ENCODE results near the gene ATP2A2. TPM values are rescaled to one million over a fixed set of nuclear protein-coding genes. Genes with fewer than 3 reads are reported as not detected.

ATP2A2 gene
- polyA plus RNA-seq, 3 donors = 29.6 to 88.1 (median 35.4) TPM

DNA sequence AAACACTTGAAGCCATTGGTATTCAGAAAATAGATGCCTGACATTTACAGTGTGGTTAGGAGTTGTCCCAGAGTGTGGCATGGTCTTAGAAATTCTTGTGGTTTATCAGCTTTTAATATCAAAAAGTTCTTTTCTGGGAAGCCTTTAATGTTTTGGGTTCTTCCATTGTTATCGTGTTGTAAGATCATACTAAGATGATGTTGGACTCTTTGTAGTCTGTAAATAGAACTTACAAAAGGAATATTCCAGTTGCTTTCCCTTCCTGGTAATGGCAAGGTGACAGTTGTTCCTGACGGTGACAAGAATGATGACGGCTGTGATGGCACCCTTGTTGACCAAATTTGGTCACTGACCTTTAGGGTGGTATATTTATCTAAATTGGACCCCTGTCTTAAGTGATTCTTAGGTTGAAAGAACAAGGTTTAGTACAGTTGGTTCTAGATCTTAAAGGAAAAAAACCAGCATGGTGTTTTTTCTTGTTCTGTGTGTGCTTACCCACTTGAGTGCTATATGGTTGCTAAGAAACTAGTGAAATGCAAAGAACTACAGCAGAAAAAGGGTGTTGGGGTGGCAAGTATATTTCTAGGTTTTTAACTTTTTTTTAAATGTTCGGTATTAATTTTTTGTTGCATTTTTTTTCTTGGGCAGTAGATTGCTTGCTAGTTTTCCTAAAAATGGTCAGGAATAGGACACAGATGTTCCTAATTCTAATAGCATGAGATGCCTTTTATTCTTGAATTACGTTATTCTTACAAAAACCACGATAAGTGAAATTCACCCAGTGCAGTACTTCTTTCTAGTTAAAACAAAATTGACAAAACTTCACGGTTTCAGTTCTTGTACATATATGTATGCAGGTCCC, 2.1 kb downstream of the ATP2A2 start:
- no peak overlapping the region for H3K27ac ChIP-seq (ENCODE audit: low read depth, low read length)
- 23 to 37% (median 31%) methylated on average over 7 of the region's 7 CpGs for WGBS, 3 donors

DNA sequence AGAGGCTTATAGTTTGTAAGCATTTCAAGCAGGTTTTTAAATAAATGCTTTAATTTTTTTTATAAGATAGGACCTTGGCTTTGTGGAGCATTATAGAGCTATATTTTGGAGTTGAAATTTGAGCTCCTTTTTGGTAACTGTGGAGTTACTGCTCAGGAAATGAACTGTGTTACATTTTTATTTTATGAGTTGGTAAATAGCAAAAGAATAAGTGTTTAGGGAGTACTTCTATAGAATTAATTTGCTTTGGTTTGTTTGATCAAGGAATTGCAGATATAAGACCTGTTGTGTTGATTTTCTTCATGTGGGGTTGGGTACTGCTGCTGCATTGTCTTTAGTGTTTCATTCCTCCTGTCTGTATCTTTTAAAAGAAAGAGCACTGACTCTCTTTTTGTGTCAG, 3.5 kb downstream of the ATP2A2 start:
- no peak overlapping the region for H3K27ac ChIP-seq (ENCODE audit: low read depth, low read length)

DNA sequence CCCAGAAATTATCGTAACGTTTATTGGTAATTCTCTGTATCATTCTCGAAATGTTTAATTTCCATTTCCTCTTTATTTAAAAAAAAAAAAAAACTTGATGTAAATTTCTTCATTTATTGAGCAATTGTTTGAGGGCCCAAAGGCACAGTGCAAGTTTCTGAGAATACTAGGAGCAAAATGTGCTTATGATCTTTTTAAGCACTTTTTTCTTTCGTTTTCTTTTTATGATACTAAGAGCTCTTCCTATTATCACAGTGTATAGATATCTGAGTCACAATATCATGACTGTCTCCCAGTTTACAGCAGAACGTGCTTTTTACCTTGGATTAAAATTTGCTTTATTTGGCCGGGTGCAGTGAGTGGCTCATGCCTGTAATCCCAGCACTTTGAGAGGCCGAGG, 5.6 kb downstream of the ATP2A2 start:
- H3K27ac ChIP-seq (ENCODE audit: low read depth, low read length) = no peak overlapping the region
- 50 to 63% (median 54%) methylated on average over 7 of the region's 7 CpGs for WGBS, 3 donors

DNA sequence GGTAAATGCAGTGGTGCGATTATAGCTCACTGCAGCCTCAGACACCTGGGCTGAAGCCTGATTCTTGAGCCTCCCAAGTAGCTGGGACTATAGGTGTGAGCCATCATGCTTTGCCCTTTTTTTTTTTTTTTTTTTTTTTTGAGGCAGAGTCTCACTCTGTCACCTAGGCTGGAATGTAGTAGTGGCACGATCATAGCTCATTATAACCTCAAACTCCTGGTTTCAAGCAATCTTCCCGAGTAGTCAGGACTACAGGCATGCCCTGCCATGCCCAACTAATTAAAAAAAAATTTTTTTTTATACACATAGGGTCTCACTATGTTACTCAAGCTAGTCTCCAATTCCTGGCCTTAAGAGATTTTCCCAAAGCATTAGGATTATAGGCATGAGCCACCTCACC, 6.9 kb downstream of the ATP2A2 start:
- H3K27ac ChIP-seq (ENCODE audit: low read depth, low read length) = no peak overlapping the region
- WGBS, 3 donors = 88 to 99% (median 88%) methylated on average over 3 of the region's 3 CpGs

DNA sequence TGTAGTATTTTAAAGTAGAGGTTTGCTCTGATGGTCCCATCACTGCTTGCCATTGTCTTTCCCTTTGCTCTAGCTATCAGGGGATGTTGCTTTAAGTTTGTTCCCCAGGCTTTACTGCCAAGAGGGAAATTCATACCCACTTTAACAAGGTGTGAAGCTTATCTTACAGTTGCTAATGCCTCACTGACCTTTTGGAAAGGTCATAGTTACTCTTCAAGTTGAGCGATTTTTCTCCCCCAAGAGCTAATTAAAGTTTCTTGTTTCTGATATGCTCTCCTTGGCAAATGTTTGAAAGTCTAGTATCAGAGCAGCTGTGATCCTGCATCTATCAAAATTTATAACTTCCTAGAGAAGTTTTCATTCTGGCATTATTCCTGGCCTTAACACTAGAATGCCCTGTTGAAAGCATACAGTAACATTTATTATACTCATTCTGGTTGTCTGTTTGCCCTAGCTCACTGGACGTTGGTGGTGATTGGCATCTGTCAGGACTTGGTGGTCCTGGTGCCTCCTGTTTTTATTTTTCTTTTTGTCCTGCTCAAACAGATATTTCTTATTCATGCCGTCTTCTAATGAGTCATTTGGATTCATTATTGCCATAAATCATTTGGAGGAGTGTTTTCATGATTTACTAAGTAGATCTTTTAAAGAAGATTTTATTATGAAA, 8.1 kb downstream of the ATP2A2 start:
- H3K27ac ChIP-seq (ENCODE audit: low read depth, low read length) = no peak overlapping the region
- WGBS, 3 donors = 21 to 42% (median 32%) methylated on average over 3 of the region's 3 CpGs

DNA sequence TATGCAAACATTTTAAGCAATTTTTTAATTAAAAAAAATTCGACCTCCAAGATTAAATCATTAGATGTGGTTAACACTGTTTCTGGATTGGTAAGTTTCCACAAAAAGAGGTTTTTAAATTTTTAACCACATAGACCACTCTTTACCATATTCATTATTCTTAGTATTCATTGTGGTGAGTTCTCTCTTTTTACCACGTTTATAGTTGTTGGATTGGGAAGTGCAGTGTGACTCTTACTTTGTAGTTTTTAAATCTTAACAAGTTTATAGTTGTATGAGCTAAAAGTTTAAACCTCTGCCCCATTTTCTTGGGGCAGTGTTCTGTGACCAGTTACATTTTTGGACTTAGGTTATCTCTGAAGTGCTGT, 8.6 kb downstream of the ATP2A2 start:
- H3K27ac ChIP-seq (ENCODE audit: low read depth, low read length) = no peak overlapping the region
- 16 to 22% (median 16%) methylated on average over 2 of the region's 2 CpGs for WGBS, 3 donors

DNA sequence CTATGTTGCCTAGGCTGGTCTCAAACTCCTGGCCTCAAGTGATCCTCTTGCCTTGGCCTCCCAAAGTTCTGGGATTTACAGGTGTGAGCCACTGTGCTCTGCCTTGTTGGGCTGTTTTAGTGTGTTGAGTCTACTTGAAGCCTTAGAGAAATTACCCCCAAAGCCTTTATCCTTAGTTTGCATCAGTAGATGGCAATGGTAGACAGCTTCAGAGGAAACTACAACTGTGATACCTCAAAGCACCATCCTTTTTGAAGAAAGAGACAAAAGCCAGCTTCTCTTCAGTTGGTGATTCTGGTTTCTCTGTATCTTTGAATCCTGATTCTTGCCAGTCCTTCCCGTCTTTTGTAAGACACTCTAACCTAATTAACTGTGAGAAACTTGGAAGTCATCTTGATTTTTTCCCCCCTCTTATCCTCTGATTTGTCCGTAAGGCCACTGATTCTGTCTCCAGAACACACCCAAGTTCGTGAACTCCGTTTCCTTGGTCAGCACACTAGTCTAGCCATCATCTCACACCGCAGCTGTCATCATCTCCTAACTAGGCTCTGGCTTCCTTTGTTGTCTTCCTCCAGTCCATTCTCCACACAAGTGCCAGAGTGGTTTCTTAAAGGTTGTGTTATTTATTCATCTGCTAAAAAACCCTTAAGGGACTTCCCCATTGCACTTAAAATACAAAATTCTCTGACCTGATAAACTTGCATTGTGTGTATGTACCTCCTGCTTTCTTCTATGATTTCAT, 20.2 kb downstream of the ATP2A2 start:
- H3K27ac ChIP-seq (ENCODE audit: low read depth, low read length) = no peak overlapping the region
- whole genome bisulfite sequencing, 3 donors = 52 to 68% (median 60%) methylated on average over 5 of the region's 5 CpGs

DNA sequence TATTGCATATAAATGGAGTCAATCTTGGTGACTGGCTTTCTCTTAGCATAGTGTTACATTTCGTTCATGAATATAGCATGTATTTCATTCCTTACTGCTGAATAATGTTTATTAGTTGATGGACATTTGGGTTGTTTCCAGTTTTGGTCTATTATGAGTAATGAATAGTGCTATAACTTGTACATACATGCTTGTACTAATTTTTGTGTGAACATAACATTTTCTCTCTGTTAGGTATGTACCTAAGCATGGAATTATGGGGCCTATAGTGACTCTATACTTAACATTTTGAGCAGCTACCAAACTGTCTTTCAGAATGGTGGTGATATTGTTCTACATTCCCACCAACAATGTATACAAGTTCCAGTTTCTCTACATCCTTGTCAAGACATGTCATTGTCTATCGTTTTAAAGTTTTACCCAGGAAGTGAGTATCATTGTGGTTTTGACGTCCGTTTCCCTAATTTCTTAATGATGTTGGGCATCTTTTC, 23.1 kb downstream of the ATP2A2 start:
- no peak overlapping the region for H3K27ac ChIP-seq (ENCODE audit: low read depth, low read length)
- 32 to 39% (median 33%) methylated on average over 4 of the region's 4 CpGs for WGBS, 3 donors

DNA sequence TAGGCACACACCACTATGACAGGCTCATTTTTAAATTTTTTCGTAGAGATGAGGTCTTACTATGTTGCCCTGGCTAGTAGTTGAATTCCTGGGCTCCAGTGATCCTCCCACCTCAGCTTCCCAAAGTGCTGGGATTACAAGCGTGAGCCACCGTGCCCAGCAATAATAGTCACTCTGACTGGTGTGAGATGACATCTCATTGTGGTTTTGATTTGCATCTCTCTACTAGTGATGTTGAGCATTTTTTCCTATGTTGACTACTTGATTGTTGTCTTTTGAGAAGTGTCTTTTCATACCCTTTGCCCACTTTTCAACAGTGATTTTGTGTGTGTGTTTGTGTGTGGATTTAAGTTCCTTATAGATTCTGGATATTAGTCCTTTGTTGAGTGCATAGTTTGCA, 26.3 kb downstream of the ATP2A2 start:
- no peak overlapping the region for H3K27ac ChIP-seq (ENCODE audit: low read depth, low read length)
- 87 to 94% (median 88%) methylated on average over 3 of the region's 3 CpGs for WGBS, 3 donors

DNA sequence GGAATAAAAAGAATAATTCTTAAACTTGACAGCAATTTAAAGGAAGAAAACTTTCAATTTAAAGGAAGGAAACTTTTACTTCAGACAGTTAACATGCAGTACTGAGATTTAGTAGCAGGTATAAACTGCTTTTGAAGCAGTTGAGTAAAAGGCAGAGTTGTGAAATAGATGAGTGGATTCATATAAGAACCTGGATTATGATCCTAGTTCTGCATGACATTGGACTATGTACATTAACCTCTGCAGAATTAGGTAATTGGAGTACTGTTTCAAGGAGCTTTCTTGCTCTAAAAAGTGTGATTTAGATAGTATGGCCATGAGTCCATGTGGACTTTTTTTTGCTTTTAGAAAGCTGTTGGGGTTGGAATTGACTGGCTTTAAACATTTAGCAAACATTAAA, 29.7 kb downstream of the ATP2A2 start:
- H3K27ac ChIP-seq (ENCODE audit: low read depth, low read length) = no peak overlapping the region

DNA sequence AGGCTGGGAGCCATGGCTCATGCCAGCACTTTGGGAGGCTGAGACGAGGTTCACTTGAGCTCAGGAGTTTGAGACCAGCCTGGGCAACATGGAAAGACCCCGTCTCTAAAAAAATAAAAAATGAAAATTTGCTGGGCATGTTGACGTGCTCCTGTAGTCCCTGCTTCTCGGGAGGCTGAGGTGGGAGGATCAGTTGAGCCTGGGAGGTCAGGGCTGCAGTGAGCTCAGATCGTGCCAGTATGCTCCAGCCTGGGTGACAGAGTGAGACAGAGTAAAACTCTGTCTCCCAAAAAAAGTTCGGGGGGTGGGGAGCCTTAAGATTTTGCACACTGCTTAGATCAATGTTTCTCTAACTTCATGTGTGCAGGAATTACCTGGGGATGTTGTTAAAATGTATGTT, 30.9 kb downstream of the ATP2A2 start:
- H3K27ac ChIP-seq (ENCODE audit: low read depth, low read length) = no peak overlapping the region
- 94 to 97% (median 96%) methylated on average over 6 of the region's 6 CpGs for WGBS, 3 donors

DNA sequence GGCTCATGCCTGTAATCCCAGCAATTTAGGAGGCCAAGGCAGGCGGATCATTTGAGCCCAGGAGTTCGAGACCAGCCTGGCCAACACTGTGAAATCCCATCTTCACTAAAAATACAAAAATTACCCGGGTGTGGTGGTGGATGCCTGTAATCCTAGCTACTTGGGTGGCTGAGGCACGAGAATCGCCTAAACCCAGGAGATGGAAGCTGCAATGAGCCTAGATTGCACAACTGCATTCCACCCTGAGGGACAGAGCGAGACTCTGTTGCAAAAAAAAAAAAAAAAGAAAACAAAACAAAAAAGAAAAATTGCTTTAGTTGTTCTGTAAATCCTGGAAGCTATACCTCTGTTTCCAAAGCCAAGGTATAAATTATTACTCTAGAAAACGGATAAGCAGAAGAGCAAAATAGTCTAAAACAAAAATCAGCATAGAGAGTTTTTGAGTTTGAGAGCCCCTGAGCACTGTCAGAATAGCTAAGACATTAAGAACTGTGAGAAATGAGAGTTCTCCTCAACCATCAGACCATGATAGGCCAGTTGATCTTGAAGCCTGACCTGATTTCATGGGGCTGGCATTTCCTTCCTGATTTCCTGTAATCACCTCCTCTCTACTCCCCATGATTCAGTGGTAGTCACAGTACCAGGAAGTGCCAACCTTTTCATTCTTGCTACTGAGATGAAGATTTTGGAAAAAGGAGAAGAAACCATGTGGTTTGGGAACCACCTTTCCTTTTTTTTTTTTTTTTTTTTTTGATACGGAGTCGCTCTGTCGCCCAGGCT, 31.7 kb downstream of the ATP2A2 start:
- 67 to 87% (median 74%) methylated on average over 10 of the region's 10 CpGs for WGBS, 3 donors
- no peak overlapping the region for H3K27ac ChIP-seq (ENCODE audit: low read depth, low read length)

DNA sequence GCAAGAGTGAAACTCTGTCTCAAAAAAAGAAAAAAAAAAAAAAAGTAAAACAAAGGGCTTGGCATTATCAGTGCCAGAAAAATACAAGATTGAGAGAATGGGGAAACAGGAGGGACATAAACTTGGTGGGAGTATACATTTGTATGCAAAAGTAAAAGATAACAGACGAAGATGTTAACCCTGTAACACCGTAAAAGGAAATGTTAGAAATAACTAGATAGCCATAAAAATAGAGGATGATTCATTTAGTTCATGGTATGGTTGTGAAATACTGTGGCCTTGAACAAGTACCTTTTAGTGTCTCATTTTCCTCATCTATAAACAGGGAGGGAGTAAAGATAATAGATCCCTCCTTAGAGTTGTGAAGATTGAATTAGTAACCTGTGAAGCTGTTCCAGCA, 33.3 kb downstream of the ATP2A2 start:
- no peak overlapping the region for H3K27ac ChIP-seq (ENCODE audit: low read depth, low read length)
- WGBS, 3 donors = 37 to 65% (median 50%) methylated on average over 2 of the region's 2 CpGs

DNA sequence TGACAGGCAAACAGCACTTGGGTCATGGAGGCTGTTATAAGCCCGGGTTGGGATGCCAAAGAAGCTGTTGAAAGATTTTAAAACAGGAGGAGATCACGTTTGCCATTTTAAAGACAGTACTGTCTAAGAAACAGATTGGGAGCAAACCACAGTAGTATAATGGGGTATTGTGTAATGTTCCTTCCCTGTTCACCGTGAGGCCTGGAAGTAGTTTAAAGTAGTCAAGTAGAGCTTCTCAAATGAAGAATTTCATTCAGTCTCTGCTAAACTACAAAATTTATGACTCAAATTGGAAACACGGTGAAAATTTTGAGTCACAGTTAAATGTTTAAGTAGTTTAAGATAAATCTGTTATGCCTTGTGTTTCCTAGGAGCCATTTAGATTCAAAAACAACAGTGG, 35.8 kb downstream of the ATP2A2 start:
- H3K27ac ChIP-seq (ENCODE audit: low read depth, low read length) = no peak overlapping the region
- WGBS, 3 donors = 27 to 50% (median 29%) methylated on average over 4 of the region's 4 CpGs

DNA sequence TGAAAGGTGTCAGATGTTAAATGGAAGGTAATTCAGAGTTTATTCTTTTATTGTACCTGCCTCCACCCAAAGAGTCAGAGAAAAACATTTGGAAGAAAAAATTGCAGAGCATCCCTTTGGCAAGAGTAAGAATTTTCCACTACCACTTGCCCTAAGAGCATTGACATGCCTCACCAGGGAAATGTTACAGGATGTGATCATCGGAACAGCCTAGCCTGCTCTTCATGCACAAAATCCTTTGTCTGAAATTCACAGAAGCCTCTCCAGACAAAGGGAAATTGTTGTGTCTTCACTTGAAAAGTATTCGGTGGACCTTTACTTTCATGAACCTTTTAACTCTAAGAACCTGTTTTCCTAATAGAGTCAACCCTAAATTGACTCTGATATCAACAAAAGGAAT, 36.9 kb downstream of the ATP2A2 start:
- H3K27ac ChIP-seq (ENCODE audit: low read depth, low read length) = no peak overlapping the region
- 56 to 62% (median 59%) methylated on average over 2 of the region's 2 CpGs for WGBS, 3 donors

DNA sequence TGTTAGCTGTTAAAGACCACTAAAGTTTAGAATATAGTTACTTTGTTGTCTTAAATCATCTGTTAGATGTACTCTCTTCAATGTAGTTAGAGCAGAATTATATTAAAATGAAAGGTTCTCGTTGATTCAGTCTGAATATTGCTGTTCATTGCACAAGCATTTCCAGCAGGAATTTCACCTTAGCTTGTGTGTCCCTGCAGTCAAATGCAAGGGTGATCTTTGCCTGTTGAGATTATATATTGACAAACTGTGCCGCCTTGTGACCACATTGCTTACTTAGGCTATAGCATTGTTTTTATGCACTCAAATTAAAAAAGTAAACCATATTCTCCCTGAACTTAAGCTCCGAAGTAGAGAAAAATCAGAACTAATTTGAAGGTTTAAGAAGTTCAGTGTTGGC, 39.5 kb downstream of the ATP2A2 start:
- no peak overlapping the region for H3K27ac ChIP-seq (ENCODE audit: low read depth, low read length)
- WGBS, 3 donors = 65 to 94% (median 93%) methylated on average over 3 of the region's 3 CpGs

DNA sequence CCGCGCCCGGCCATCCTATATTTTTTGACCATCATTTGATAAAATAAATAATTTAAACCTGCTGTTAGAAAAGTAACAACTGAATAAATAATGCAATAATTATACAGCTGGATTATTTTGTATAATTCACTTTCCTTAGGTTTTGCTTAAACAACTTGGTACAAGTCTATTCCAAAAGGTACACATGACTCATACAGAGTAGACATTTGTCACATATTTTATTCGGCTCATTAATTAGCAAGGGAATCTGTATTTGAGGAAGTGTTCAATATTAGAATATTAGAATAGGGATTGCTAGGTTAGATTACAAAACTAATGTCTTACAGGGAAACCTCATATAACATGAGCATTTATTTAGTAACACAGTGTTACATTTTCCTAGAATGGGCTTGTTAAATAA, 48.7 kb downstream of the ATP2A2 start:
- 89 to 95% (median 93%) methylated on average over 4 of the region's 4 CpGs for WGBS, 3 donors
- no peak overlapping the region for H3K27ac ChIP-seq (ENCODE audit: low read depth, low read length)

DNA sequence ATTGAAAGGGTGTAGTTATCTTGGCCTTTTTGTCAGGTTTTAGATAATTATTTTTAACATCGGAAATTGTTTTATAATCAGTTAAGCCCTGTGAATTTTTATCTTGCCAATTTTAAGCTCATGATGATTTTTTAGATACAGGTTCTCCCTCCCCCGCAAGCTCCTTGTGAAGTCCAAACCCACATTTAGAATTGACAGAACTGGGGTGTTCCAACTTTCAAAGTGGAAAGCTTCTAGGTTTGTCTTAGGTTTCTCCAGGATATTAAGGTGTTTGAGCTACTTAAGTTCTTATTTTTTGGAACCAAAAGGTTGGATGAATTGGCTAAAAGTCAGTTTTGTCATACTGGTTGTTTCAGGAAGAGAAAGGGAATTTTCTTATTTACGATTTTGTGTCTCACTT, 49.1 kb downstream of the ATP2A2 start:
- 68 to 79% (median 77%) methylated on average over 3 of the region's 3 CpGs for WGBS, 3 donors
- no peak overlapping the region for H3K27ac ChIP-seq (ENCODE audit: low read depth, low read length)

DNA sequence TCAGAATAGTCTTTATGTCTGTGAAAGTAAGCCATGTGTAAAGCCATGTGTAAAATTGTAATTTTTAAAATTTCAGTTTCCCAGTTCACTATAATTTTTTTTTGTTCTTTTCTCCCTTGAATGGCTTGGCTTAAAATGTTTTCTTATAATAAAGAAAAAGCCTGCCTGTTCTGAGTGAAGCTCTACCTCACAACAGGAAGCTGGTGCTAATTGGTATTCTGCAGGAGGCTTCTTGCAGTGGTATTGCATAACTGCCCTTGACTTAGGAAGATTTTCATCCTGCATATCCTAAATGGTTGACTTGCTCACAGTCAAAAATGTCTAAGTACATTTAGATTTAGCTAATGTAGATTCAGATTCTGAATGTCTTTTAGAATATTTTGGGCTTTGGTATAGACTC, 49.5 kb downstream of the ATP2A2 start:
- no peak overlapping the region for H3K27ac ChIP-seq (ENCODE audit: low read depth, low read length)

All from adipose tissue (tissue), 3 donors.